H9 (cell line): ENCODE results near the gene OMP. TPM values are rescaled to one million over a fixed set of nuclear protein-coding genes. Genes with fewer than 3 reads are reported as not detected.

Experiments
- DNase-seq: peaks from one replicate; pipeline ENCODE4 v3.0.0-alpha.2; 2017
- H2AFZ ChIP-seq: one replicate; pipeline ENCODE4 v1.6.1; 2013; ENCODE audit warnings: mild to moderate bottlenecking, low read length, control low read depth, moderate library complexity
- H2AK5ac ChIP-seq: 2 replicates; pipeline ENCODE4 v1.6.1; 2013; ENCODE audit warnings: low read length, control low read depth, mixed read lengths; ENCODE audit not compliant: insufficient read length
- H2BK120ac ChIP-seq: one replicate; pipeline ENCODE4 v1.6.1; 2013; ENCODE audit warnings: low read depth, mild to moderate bottlenecking, low read length, control low read depth, inconsistent platforms; ENCODE audit not compliant: poor library complexity, severe bottlenecking
- H2BK12ac ChIP-seq: 2 replicates; pipeline ENCODE4 v1.6.1; 2013; ENCODE audit warnings: low read length, control low read depth, mixed read lengths, low read depth; ENCODE audit not compliant: insufficient read length
- H2BK15ac ChIP-seq: 2 replicates; pipeline ENCODE4 v1.6.1; 2013; ENCODE audit warnings: low read depth, low read length, control low read depth
- H2BK20ac ChIP-seq: one replicate; pipeline ENCODE4 v1.6.1; 2013; ENCODE audit warnings: low read depth, mild to moderate bottlenecking, low read length, control low read depth, inconsistent platforms; ENCODE audit not compliant: poor library complexity, severe bottlenecking
- H2BK5ac ChIP-seq: 2 replicates; pipeline ENCODE4 v1.6.1; 2013; ENCODE audit warnings: low read length, control low read depth, mixed read lengths; ENCODE audit not compliant: insufficient read length
- H3K14ac ChIP-seq: 2 replicates; pipeline ENCODE4 v1.6.1; 2013; ENCODE audit warnings: low read length, control low read depth; ENCODE audit not compliant: insufficient read depth
- H3K18ac ChIP-seq: 2 replicates; pipeline ENCODE4 v1.6.1; 2013; ENCODE audit warnings: low read depth, mild to moderate bottlenecking, mixed read lengths, low read length, control low read depth; ENCODE audit not compliant: insufficient read length
- H3K23ac ChIP-seq: 2 replicates; pipeline ENCODE4 v1.6.1; 2013; ENCODE audit warnings: low read length, control low read depth, mixed read lengths, low read depth; ENCODE audit not compliant: insufficient read length
- H3K23me2 ChIP-seq: 2 replicates; pipeline ENCODE4 v1.6.1; 2013; ENCODE audit warnings: low read depth, mild to moderate bottlenecking, mixed read lengths, low read length, control low read depth; ENCODE audit not compliant: insufficient read length, poor library complexity, severe bottlenecking
- H3K27ac ChIP-seq: 2 replicates; pipeline ENCODE4 v1.5.1; 2013; ENCODE audit warnings: low read length, control low read depth, mixed read lengths, low read depth; ENCODE audit not compliant: insufficient read length
- H3K27me3 ChIP-seq: 2 replicates; pipeline ENCODE4 v1.6.1; 2013; ENCODE audit warnings: low read length, control low read depth, inconsistent platforms; ENCODE audit not compliant: insufficient read depth
- H3K4ac ChIP-seq: 2 replicates; pipeline ENCODE4 v1.6.1; 2013; ENCODE audit warnings: low read depth, mild to moderate bottlenecking, control low read depth, inconsistent platforms, low read length, moderate library complexity
- H3K4me1 ChIP-seq: 2 replicates; pipeline ENCODE4 v1.6.1; 2013; ENCODE audit warnings: low read length, control low read depth, inconsistent platforms; ENCODE audit not compliant: insufficient read depth
- H3K4me2 ChIP-seq: 2 replicates; pipeline ENCODE4 v1.6.1; 2013; ENCODE audit warnings: low read length, control low read depth, mixed read lengths; ENCODE audit not compliant: insufficient read length, insufficient read depth
- H3K56ac ChIP-seq: 2 replicates; pipeline ENCODE4 v1.6.1; 2013; ENCODE audit warnings: low read depth, mild to moderate bottlenecking, mixed read lengths, low read length, control low read depth; ENCODE audit not compliant: insufficient read length
- H3K79me1 ChIP-seq: 2 replicates; pipeline ENCODE4 v1.6.1; 2013; ENCODE audit warnings: low read depth, mild to moderate bottlenecking, moderate library complexity, low read length, control low read depth, inconsistent platforms; ENCODE audit not compliant: insufficient read depth, poor library complexity, severe bottlenecking
- H3K79me2 ChIP-seq: 2 replicates; pipeline ENCODE4 v1.6.1; 2013; ENCODE audit warnings: low read length, control low read depth, inconsistent platforms; ENCODE audit not compliant: insufficient read depth
- H3K9ac ChIP-seq: 2 replicates; pipeline ENCODE4 v1.6.1; 2013; ENCODE audit warnings: low read length, control low read depth, mixed read lengths; ENCODE audit not compliant: insufficient read length; ENCODE audit errors: extremely low read depth
- H3K9me3 ChIP-seq: one replicate; pipeline ENCODE4 v1.6.1; 2013; ENCODE audit warnings: low read depth, low read length, inconsistent platforms; ENCODE audit not compliant: control insufficient read depth
- H3T11ph ChIP-seq: one replicate; pipeline ENCODE4 v1.6.1; 2013; ENCODE audit warnings: mild to moderate bottlenecking, low read length, control low read depth, inconsistent platforms
- H4K20me1 ChIP-seq: one replicate; pipeline ENCODE4 v1.6.1; 2013; ENCODE audit not compliant: control insufficient read depth, insufficient read length, insufficient read depth
- H4K5ac ChIP-seq: 2 replicates; pipeline ENCODE4 v1.6.1; 2013; ENCODE audit warnings: low read depth, mild to moderate bottlenecking, mixed read lengths, low read length, control low read depth; ENCODE audit not compliant: insufficient read length
- H4K8ac ChIP-seq: replicated peaks from 2 replicates; pipeline ENCODE4 v1.6.1; 2013; ENCODE audit warnings: low read length, control low read depth, mixed read lengths, low read depth; ENCODE audit not compliant: insufficient read length
- H4K91ac ChIP-seq: 2 replicates; pipeline ENCODE4 v1.6.1; 2013; ENCODE audit warnings: low read depth, mild to moderate bottlenecking, moderate library complexity, mixed read lengths, low read length, control low read depth; ENCODE audit not compliant: insufficient read length
- H3K27ac Mint-ChIP-seq, 3 experiments: 2 replicates in 2 of 3; 3 replicates in 1 of 3; pipeline ENCODE4 v1.8.0; 2020 to 2021; ENCODE audit warnings: mixed read lengths in 3 of 3, mild to moderate bottlenecking in 1 of 3, moderate library complexity in 1 of 3
- H3K27me3 Mint-ChIP-seq: 2 replicates; pipeline ENCODE4 v1.8.0; 2021; ENCODE audit warnings: low read depth, mild to moderate bottlenecking, moderate library complexity, mixed read lengths
- H3K36me3 Mint-ChIP-seq, 3 experiments: 2 replicates in 2 of 3; 3 replicates in 1 of 3; pipeline ENCODE4 v1.8.0; 2020 to 2021; ENCODE audit warnings: low read depth in 3 of 3, mixed read lengths in 3 of 3; ENCODE audit not compliant: insufficient read depth in 1 of 3
- H3K4me1 Mint-ChIP-seq, 2 experiments: 2 replicates each; pipeline ENCODE4 v1.8.0; 2020; ENCODE audit warnings: mixed read lengths in 2 of 2
- H3K4me3 Mint-ChIP-seq, 2 experiments: 2 replicates in 1 of 2; 3 replicates in 1 of 2; pipeline ENCODE4 v1.8.0; 2020 to 2021; ENCODE audit warnings: mild to moderate bottlenecking in 2 of 2, mixed read lengths in 2 of 2, moderate library complexity in 1 of 2
- H3K9me3 Mint-ChIP-seq, 2 experiments: 2 replicates in 1 of 2; 3 replicates in 1 of 2; pipeline ENCODE4 v1.8.0; 2020; ENCODE audit warnings: mild to moderate bottlenecking in 2 of 2, mixed read lengths in 2 of 2, moderate library complexity in 1 of 2
- CTCF ChIP-seq: fragments of 200-600 bp; sonication (generic); conservative IDR thresholded peaks from 3 replicates; pipeline ENCODE4 v1.8.0; 2021; ENCODE audit warnings: antibody characterized with exemption, mild to moderate bottlenecking
- WGBS: extraction: QIAGEN DNeasy Blood & Tissue Kit; methylation state at CpG from one replicate; pipeline ENCODE4 v1.1.7; 2013; ENCODE audit warnings: missing lambda C conversion rate, low lambda C conversion rate, mixed read lengths; ENCODE audit not compliant: insufficient read length; ENCODE audit errors: extremely low coverage; 5-methylcytosine and 5-hydroxymethylcytosine counted together
- total RNA-seq: library from RNA; stranded (reverse); gene quantifications from 2 replicates; pipeline ENCODE4 v1.2.1, GENCODE V29; 2021

Gene OMP
- total RNA-seq, 1 experiment from 2014 or later: not detected

- H3K27ac ChIP-seq: no peak overlapping the region
- H4K5ac ChIP-seq: no peak overlapping the region
- H3K18ac ChIP-seq: no peak overlapping the region
- H3K27ac Mint-ChIP-seq: peak overlapping the region in 2 of 3 experiments; percentile 18 to 55; a peak in 2 of 7 replicates
- peaks cover 4 to 15% (median 10%) of the 10 kb centered on the region in 3 experiments; a peak in 5 of 7 replicates for H3K36me3 Mint-ChIP-seq
- no peak overlapping the region for H4K91ac ChIP-seq
- no peak for DNase-seq
- no peak overlapping the region for H3K4ac ChIP-seq
- no peaks in the 10 kb centered on the region for H3K27me3 ChIP-seq
- H2BK12ac ChIP-seq: no peak overlapping the region
- H3K4me2 ChIP-seq: no peak overlapping the region
- no peaks in the 10 kb centered on the region for H4K20me1 ChIP-seq
- H2BK15ac ChIP-seq: no peak overlapping the region
- no peak overlapping the region for H2BK5ac ChIP-seq
- no peak overlapping the region for H3T11ph ChIP-seq
- H3K79me1 ChIP-seq: no peaks in the 10 kb centered on the region
- no peak overlapping the region for H3K56ac ChIP-seq
- peaks cover 2% of the 10 kb centered on the region; the same call in 1 of the 2 replicates for H3K27me3 Mint-ChIP-seq
- H2AFZ ChIP-seq: no peak overlapping the region
- H4K8ac ChIP-seq: no peak overlapping the region
- no peak overlapping the region for H3K9ac ChIP-seq
- no peak overlapping the region for H3K14ac ChIP-seq
- no peak for TF ChIP-seq CTCF
- no peak overlapping the region for H3K23ac ChIP-seq
- no peaks in the 10 kb centered on the region for H3K4me1 Mint-ChIP-seq
- no CpG with 5 or more reads among the region's 8 CpGs for WGBS
- H2AK5ac ChIP-seq: no peak overlapping the region
- no peaks in the 10 kb centered on the region for H3K9me3 ChIP-seq
- H3K4me3 Mint-ChIP-seq: no peak overlapping the region
- H3K23me2 ChIP-seq: no peaks in the 10 kb centered on the region
- no peak overlapping the region for H2BK120ac ChIP-seq
- H2BK20ac ChIP-seq: no peak overlapping the region
- H3K9me3 Mint-ChIP-seq: peaks cover 4 to 5% of the 10 kb centered on the region in 2 experiments; a peak in 4 of 5 replicates
- H3K4me1 ChIP-seq: no peaks in the 10 kb centered on the region
- H3K79me2 ChIP-seq: no peaks in the 10 kb centered on the region
Measured at GRCh38 chr11:77104727-77105126, 2.1 kb downstream of the OMP start.
